ENCODE data around the gene PNMA5. TPM values are rescaled to one million over a fixed set of nuclear protein-coding genes. Genes with fewer than 3 reads are reported as not detected.
"Not testable (repeated sequence)": the region's sequence is repeated elsewhere in the genome, so short reads cannot be mapped to it uniquely, and the experiment has no call there.

PNMA5 gene
- total RNA-seq, 1 donor from 2014 or later: not detected

GRCh38 chrX:153019166-153019565 is 25.2 kb upstream of the PNMA5 start:
- peaks cover 26% of the 10 kb centered on the region for H3K9me3 Mint-ChIP-seq

DNA sequence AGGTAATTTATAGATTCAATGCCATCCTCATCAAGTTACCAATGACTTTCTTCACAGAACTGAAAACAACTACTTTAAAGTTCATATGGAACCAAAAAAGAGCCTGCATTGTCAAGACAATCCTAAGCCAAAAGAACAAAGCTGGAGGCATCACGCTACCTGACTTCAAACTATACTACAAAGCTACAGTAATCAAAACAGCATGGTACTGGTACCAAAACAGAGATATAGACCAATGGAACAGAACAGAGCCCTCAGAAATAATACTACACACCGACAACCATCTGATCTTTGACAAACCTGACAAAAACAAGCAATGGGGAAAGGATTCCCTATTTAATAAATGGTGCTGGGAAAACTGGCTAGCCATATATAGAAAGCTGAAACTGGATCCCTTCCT is 23.3 kb upstream of the PNMA5 start:
- H3K36me3 Mint-ChIP-seq; H3K4me3 Mint-ChIP-seq; H3K27ac Mint-ChIP-seq; H3K4me1 Mint-ChIP-seq; DNase-seq (ENCODE audit: low spot score in 2 of 2, unreplicated experiment in 2 of 2): not testable (repeated sequence)
- H3K9me3 Mint-ChIP-seq: peaks cover 20% of the 10 kb centered on the region
- peaks cover 56% of the 10 kb centered on the region for H3K27me3 Mint-ChIP-seq (ENCODE audit: low read depth)

More at GRCh38 chrX:153019166-153019565, 25.2 kb upstream of the PNMA5 start:
- Mint-ChIP-seq H3K27me3 (ENCODE audit: low read depth) (peaks cover 54% of the 10 kb centered on the region), H3K36me3 (no peaks in the 10 kb centered on the region), H3K4me1 (no peaks in the 10 kb centered on the region), H3K27ac (no peak overlapping the region), H3K4me3 (no peak overlapping the region)
- TF ChIP-seq CTCF (IDR thresholded peaks at IDR 0.05; ENCODE audit: unreplicated experiment): no peak
- DNase-seq (ENCODE audit: low spot score in 2 of 2, unreplicated experiment in 2 of 2): no peak

GRCh38 chrX:153004780-153005179 is 10.9 kb upstream of the PNMA5 start:
- H3K27me3 Mint-ChIP-seq (ENCODE audit: low read depth): peaks cover 29% of the 10 kb centered on the region
- no peaks in the 10 kb centered on the region for H3K4me1 Mint-ChIP-seq

DNA sequence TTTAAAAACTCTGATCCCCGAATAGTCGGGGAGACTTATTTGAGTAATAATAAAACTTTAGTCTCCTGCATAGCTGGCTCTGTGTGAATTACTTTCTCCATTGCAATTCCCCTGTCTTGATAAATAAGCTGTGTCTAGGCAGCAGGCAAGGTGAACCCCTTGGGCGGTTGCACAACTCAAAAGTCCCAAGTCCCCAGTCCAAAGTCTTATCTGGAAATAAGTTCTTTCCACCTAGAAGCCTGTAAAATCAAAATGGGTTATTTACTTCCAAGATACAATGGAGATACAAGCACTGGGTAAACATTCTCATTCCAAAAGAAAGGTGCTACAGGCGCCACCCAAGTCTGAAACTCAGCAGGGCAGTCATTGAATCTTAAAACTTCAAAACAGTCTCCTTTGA is 10.1 kb upstream of the PNMA5 start:
- no peak overlapping the region for H3K27ac Mint-ChIP-seq
- H3K9me3 Mint-ChIP-seq: peaks cover 42% of the 10 kb centered on the region
- H3K4me1 Mint-ChIP-seq: no peaks in the 10 kb centered on the region
- no peak overlapping the region for H3K4me3 Mint-ChIP-seq
- peaks cover 31% of the 10 kb centered on the region for H3K27me3 Mint-ChIP-seq (ENCODE audit: low read depth)
- no peaks in the 10 kb centered on the region for H3K36me3 Mint-ChIP-seq
- no peak for DNase-seq (ENCODE audit: low spot score in 2 of 2, unreplicated experiment in 2 of 2)
- no peak for TF ChIP-seq CTCF (IDR thresholded peaks at IDR 0.05; ENCODE audit: unreplicated experiment)

More at GRCh38 chrX:153004780-153005179, 10.9 kb upstream of the PNMA5 start:
- H3K27ac Mint-ChIP-seq: no peak overlapping the region
- H3K9me3 Mint-ChIP-seq: peaks cover 46% of the 10 kb centered on the region
- TF ChIP-seq CTCF (IDR thresholded peaks at IDR 0.05; ENCODE audit: unreplicated experiment): no peak
- H3K36me3 Mint-ChIP-seq: no peaks in the 10 kb centered on the region
- no peak overlapping the region for H3K4me3 Mint-ChIP-seq
- no peak for DNase-seq (ENCODE audit: low spot score in 2 of 2, unreplicated experiment in 2 of 2)

GRCh38 chrX:153002182-153002581 is 8.3 kb upstream of the PNMA5 start:
- not testable (repeated sequence) for H3K27ac Mint-ChIP-seq; H3K4me1 Mint-ChIP-seq; H3K4me3 Mint-ChIP-seq; DNase-seq (ENCODE audit: low spot score in 2 of 2, unreplicated experiment in 2 of 2); H3K36me3 Mint-ChIP-seq
- Mint-ChIP-seq H3K27me3 (ENCODE audit: low read depth) (peaks cover 22% of the 10 kb centered on the region), H3K9me3 (peaks cover 34% of the 10 kb centered on the region)

DNA sequence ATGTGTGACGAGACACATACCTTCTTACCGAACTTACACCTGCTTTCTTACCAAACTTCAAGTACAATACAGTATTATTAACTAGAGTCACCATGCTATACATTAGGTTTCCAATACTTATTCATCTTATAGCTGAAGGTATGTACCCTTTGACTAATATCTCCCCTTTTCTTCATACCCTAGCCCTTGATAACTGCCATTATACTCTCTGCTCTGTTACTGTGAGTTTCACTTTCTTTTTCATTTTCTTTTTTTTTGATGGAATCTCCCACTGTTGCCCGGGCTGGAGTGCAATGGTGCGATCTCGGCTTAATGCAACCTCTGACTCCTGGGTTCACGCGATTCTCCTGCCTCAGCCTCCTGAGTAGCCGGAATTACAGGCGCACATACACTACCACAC is 3.4 kb upstream of the PNMA5 start:
- H3K9me3 Mint-ChIP-seq: peaks cover 10% of the 10 kb centered on the region
- no peak for TF ChIP-seq CTCF (IDR thresholded peaks at IDR 0.05; ENCODE audit: unreplicated experiment)

GRCh38 chrX:152992115-152992514 is 1.8 kb downstream of the PNMA5 start:
- H3K9me3 Mint-ChIP-seq: peaks cover 5% of the 10 kb centered on the region
- no peak overlapping the region for H3K4me3 Mint-ChIP-seq

More for the DNA sequence above, 3.4 kb upstream of the PNMA5 start:
- Mint-ChIP-seq H3K4me3 (no peak overlapping the region), H3K4me1 (no peaks in the 10 kb centered on the region), H3K27me3 (ENCODE audit: low read depth) (peaks cover 14% of the 10 kb centered on the region), H3K36me3 (no peaks in the 10 kb centered on the region), H3K27ac (no peak overlapping the region)
- no peak for DNase-seq (ENCODE audit: low spot score in 2 of 2, unreplicated experiment in 2 of 2)

More at GRCh38 chrX:152992115-152992514, 1.8 kb downstream of the PNMA5 start:
- Mint-ChIP-seq H3K36me3 (no peaks in the 10 kb centered on the region), H3K27me3 (ENCODE audit: low read depth) (peaks cover 5% of the 10 kb centered on the region), H3K27ac (no peak overlapping the region), H3K4me1 (no peaks in the 10 kb centered on the region)
- DNase-seq (ENCODE audit: low spot score in 2 of 2, unreplicated experiment in 2 of 2): no peak
- TF ChIP-seq CTCF (IDR thresholded peaks at IDR 0.05; ENCODE audit: unreplicated experiment): no peak
